Endothelial cell of umbilical vein (primary cell): ENCODE measurements around the gene KCNE1. TPM values are rescaled to one million over a fixed set of nuclear protein-coding genes. Genes with fewer than 3 reads are reported as not detected.

Source experiments
- BruUV-seq: library from RNA; stranded (reverse); fragments of 400-500 nt; replicated peaks from 2 replicates; lab custom pipeline; 2021; lab: Mats Ljungman, UMichigan
- CTCF ChIA-PET: fragments of 300-600, 350-600 bp; sonication (Branson Sonifier 250); formaldehyde crosslinking; loops from one replicate; lab custom pipeline; 2021; ENCODE audit warnings: antibody characterized with exemption, inconsistent platforms; lab: Charles Lee
- POLR2A ChIA-PET: fragments of 300-600, 350-600 bp; sonication (Branson Sonifier 250); formaldehyde crosslinking; loops from one replicate; lab custom pipeline; 2021; ENCODE audit warnings: antibody characterized with exemption, inconsistent platforms; lab: Charles Lee
- DNase-seq: peaks from one replicate; pipeline ENCODE4 v3.0.0-alpha.2; 2011; ENCODE audit warnings: low read depth, low spot score
- FAIRE-seq: peaks from 2 replicates; lab custom pipeline; 2011; peaks lifted over from hg19 to GRCh38; lab: Jason Lieb, UNC
- H2AFZ ChIP-seq: 2 replicates; pipeline ENCODE4 v1.6.0; 2012; ENCODE audit warnings: low read depth, low read length, control low read depth, inconsistent platforms
- H3K27ac ChIP-seq: 2 replicates; pipeline ENCODE4 v1.5.1; 2011; ENCODE audit warnings: low read depth, mild to moderate bottlenecking, control low read depth, low read length, moderate library complexity; ENCODE audit not compliant: insufficient read depth
- H3K27me3 ChIP-seq, 2 experiments: 2 replicates each; pipeline versions ENCODE4 v1.6.0 to v1.6.1; 2011; ENCODE audit warnings: low read length in 2 of 2, mixed read lengths in 1 of 2; ENCODE audit not compliant: control insufficient read depth in 2 of 2, insufficient read depth in 2 of 2
- H3K36me3 ChIP-seq, 2 experiments: 2 replicates in 1 of 2; 3 replicates in 1 of 2; pipeline ENCODE4 v1.5.1; 2011; ENCODE audit warnings: low read length in 2 of 2, mild to moderate bottlenecking in 1 of 2, moderate library complexity in 1 of 2; ENCODE audit not compliant: control insufficient read depth in 2 of 2, insufficient read depth in 2 of 2; ENCODE audit errors: extremely low read depth in 1 of 2
- H3K4me1 ChIP-seq: 3 replicates; pipeline ENCODE4 v1.5.1; 2011; ENCODE audit warnings: mild to moderate bottlenecking, low read length; ENCODE audit not compliant: control insufficient read depth, insufficient read depth; ENCODE audit errors: extremely low read depth
- H3K4me2 ChIP-seq: 2 replicates; pipeline ENCODE4 v1.6.1; 2011; ENCODE audit warnings: low read length, control low read depth, mixed read lengths; ENCODE audit not compliant: insufficient read depth
- H3K4me3 ChIP-seq, 3 experiments: fragments of 200-600 bp in 1 of 3; sonication (generic), shearing (Covaris generic) in 1 of 3; replicated peaks in 1 of 3; 2 replicates each; pipeline ENCODE4 v1.5.1; 2011 to 2016; ENCODE audit warnings: control low read depth in 3 of 3, low read length in 3 of 3, mild to moderate bottlenecking in 2 of 3, inconsistent platforms in 1 of 3, low read depth in 1 of 3, moderate library complexity in 1 of 3; ENCODE audit not compliant: insufficient read depth in 1 of 3
- H3K79me2 ChIP-seq: 2 replicates; pipeline ENCODE4 v1.6.0; 2012; ENCODE audit warnings: low read length, inconsistent platforms; ENCODE audit not compliant: control insufficient read depth, insufficient read depth
- H3K9ac ChIP-seq: replicated peaks from 2 replicates; pipeline ENCODE3; 2011; ENCODE audit warnings: low read length, control low read depth; ENCODE audit not compliant: insufficient read depth; ENCODE audit errors: extremely low read depth
- H3K9me1 ChIP-seq: replicated peaks from 3 replicates; pipeline ENCODE4 v1.6.0; 2011; ENCODE audit warnings: mild to moderate bottlenecking, low read length; ENCODE audit not compliant: control insufficient read depth, insufficient read depth; ENCODE audit errors: extremely low read depth
- H3K9me3 ChIP-seq: replicated peaks from 2 replicates; pipeline ENCODE4 v1.5.1; 2012; ENCODE audit warnings: low read length, inconsistent platforms; ENCODE audit not compliant: control insufficient read depth, insufficient read depth
- H4K20me1 ChIP-seq: replicated peaks from 2 replicates; pipeline ENCODE3; 2011; ENCODE audit warnings: mild to moderate bottlenecking, low read length; ENCODE audit not compliant: control insufficient read depth, insufficient read depth; ENCODE audit errors: extremely low read depth
- CTCF ChIP-seq, 2 donors: IDR thresholded peaks; 1 replicate in 1 of 2; 2 replicates in 1 of 2; pipeline ENCODE4 v1.5.1; 2011; ENCODE audit warnings: low read length in 2 of 2, mild to moderate bottlenecking in 2 of 2, moderate library complexity in 2 of 2, control low read depth in 1 of 2, inconsistent platforms in 1 of 2, low read depth in 1 of 2; ENCODE audit not compliant: insufficient read depth in 1 of 2; ENCODE audit errors: extremely low read depth in 1 of 2
- EZH2 ChIP-seq: IDR thresholded peaks from 2 replicates; pipeline ENCODE4 v1.6.1; 2012; ENCODE audit warnings: borderline replicate concordance, low read depth, mild to moderate bottlenecking, moderate library complexity, low read length, inconsistent platforms; ENCODE audit not compliant: severe bottlenecking
- FOS ChIP-seq: IDR thresholded peaks from 2 replicates; pipeline ENCODE4 v1.6.1; 2011; ENCODE audit warnings: mild to moderate bottlenecking, low read length, moderate library complexity, borderline replicate concordance; ENCODE audit not compliant: insufficient read depth
- GATA2 ChIP-seq: IDR thresholded peaks from 2 replicates; pipeline ENCODE4 v1.7.0; 2011; ENCODE audit warnings: low read depth, mild to moderate bottlenecking, moderate library complexity, mixed read lengths, low read length; ENCODE audit not compliant: insufficient read length, insufficient read depth
- JUN ChIP-seq: IDR thresholded peaks from 2 replicates; pipeline ENCODE4 v1.6.1; 2011; ENCODE audit warnings: borderline replicate concordance, low read depth; ENCODE audit not compliant: insufficient read length, insufficient read depth
- MAX ChIP-seq: IDR thresholded peaks from 2 replicates; pipeline ENCODE4 v1.6.1; 2011; ENCODE audit not compliant: insufficient read depth, insufficient read length
- MYC ChIP-seq: IDR thresholded peaks from one replicate; pipeline ENCODE4 v1.6.1; 2011; ENCODE audit warnings: mild to moderate bottlenecking, low read depth, low read length
- POLR2A ChIP-seq: IDR thresholded peaks from 2 replicates; pipeline ENCODE4 v1.6.1; 2012; ENCODE audit warnings: low read depth, mild to moderate bottlenecking, control low read depth, low read length
- POLR2AphosphoS5 ChIP-seq: IDR thresholded peaks from 2 replicates; pipeline ENCODE4 v1.6.1; 2012; ENCODE audit warnings: low read depth, mild to moderate bottlenecking, control low read depth, low read length, moderate library complexity; ENCODE audit not compliant: insufficient read depth
- dilution Hi-C: fragments of 300-500 bp; cut with MboI; formaldehyde crosslinking; loops from one replicate; pipeline ENCODE4 v1.15.0; 2019; ENCODE audit warnings: low sequenced_read_pairs; ENCODE audit not compliant: extremely low pct_ligation_motif_present
- intact Hi-C: fragments of 100-400 bp; cut with micrococcal nuclease; formaldehyde crosslinking; loops from one replicate; pipeline ENCODE4 v1.10.0; 2022
- polyA plus RNA-seq, 4 experiments: library from polyadenylated mRNA; depleted of rRNA in 3 of 4; stranded (reverse) in 3 of 4; unstranded in 1 of 4; fragments of >200 nt; gene quantifications; 2 replicates each; pipeline versions ENCODE4 v1.2.1 to v1.2.3, GENCODE V29; 2011 to 2012; ENCODE audit warnings: missing spikeins in 1 of 4
- total RNA-seq: library from RNA; stranded (reverse); gene quantifications from 2 replicates; pipeline ENCODE4 v1.2.3, GENCODE V29; 2021

The KCNE1 gene
- total and polyA plus RNA-seq, 2 donors (not counting 3 experiments of a cell fraction or from before 2014, with no cell fraction given) = 0.10 to 0.38 TPM

- H3K9me3 ChIP-seq = no peaks in the 10 kb centered on the region
- peaks cover 5 to 22% of the 10 kb centered on the region in 2 experiments for H3K36me3 ChIP-seq
- H3K79me2 ChIP-seq = peaks cover 8% of the 10 kb centered on the region
- DNase-seq (no peak), FAIRE-seq (no peak)
- intact Hi-C loops = no loop called here
- no TSS peak for BruUV-seq
- no peak overlapping the region for H3K27ac ChIP-seq
- no peak overlapping the region for H3K9ac ChIP-seq
- TF ChIP-seq POLR2A (no peak), JUN (no peak), EZH2 (no peak), GATA2 (no peak), FOS (no peak), MAX (no peak), MYC (no peak), POLR2AphosphoS5 (no peak), CTCF (IDR thresholded peaks at IDR 0.05; ENCODE audit: extremely low read depth in 1 of 2, insufficient read depth in 1 of 2, low read depth in 1 of 2, low read length in 2 of 2) (no peak)
- H3K4me3 ChIP-seq = no peak overlapping the region
- no peak overlapping the region for H2AFZ ChIP-seq
- no peaks in the 10 kb centered on the region for H3K27me3 ChIP-seq
- H3K4me1 ChIP-seq = peaks cover 9% of the 10 kb centered on the region
- dilution Hi-C loops = no loop called here
- CTCF ChIA-PET = interaction anchor here (1.4 to 5.0 kb wide), 5 partner anchors 10 to 83 kb away, joined by 3 to 31 read pairs (median 5); no protein-coding TSS in a partner anchor
- no peaks in the 10 kb centered on the region for H3K9me1 ChIP-seq
- no peak overlapping the region for H3K4me2 ChIP-seq
- POLR2A ChIA-PET = no interaction called here
- H4K20me1 ChIP-seq = no peaks in the 10 kb centered on the region
These were observed 8.3 kb upstream of the KCNE1 start for GRCh38 chr21:34520281-34520680.
